Vagina (tissue), 2 donors: ENCODE data around the gene TEKT5.

ENCODE experiments used
- POLR2A ChIP-seq, 2 donors: fragments of 450-650 bp; IDR thresholded peaks; one replicate each; pipeline ENCODE4 v1.6.1; 2017; ENCODE audit warnings: antibody characterized with exemption in 2 of 2, mild to moderate bottlenecking in 2 of 2, moderate library complexity in 2 of 2
- POLR2AphosphoS5 ChIP-seq, 2 donors: sonication (generic); formaldehyde crosslinking; IDR thresholded peaks; one replicate each; pipeline ENCODE4 v1.9.0; 2017; ENCODE audit warnings: antibody characterized with exemption in 2 of 2, mild to moderate bottlenecking in 2 of 2, low read depth in 1 of 2; ENCODE audit not compliant: insufficient read depth in 1 of 2
- TF ChIP-seq, protein P1 (sequence below), 3 experiments: fragments of 450-650 bp in 2 of 3; fragments of 200-600 bp in 1 of 3; sonication (generic) in 1 of 3; IDR thresholded peaks; one replicate each; pipeline ENCODE4 v1.5.1; 2017 to 2019; ENCODE audit warnings: antibody characterized with exemption in 3 of 3, mild to moderate bottlenecking in 2 of 3, moderate library complexity in 2 of 3

- no peak for TF ChIP-seq POLR2A (IDR thresholded peaks at IDR 0.05)
- TF ChIP-seq, protein P1, sequence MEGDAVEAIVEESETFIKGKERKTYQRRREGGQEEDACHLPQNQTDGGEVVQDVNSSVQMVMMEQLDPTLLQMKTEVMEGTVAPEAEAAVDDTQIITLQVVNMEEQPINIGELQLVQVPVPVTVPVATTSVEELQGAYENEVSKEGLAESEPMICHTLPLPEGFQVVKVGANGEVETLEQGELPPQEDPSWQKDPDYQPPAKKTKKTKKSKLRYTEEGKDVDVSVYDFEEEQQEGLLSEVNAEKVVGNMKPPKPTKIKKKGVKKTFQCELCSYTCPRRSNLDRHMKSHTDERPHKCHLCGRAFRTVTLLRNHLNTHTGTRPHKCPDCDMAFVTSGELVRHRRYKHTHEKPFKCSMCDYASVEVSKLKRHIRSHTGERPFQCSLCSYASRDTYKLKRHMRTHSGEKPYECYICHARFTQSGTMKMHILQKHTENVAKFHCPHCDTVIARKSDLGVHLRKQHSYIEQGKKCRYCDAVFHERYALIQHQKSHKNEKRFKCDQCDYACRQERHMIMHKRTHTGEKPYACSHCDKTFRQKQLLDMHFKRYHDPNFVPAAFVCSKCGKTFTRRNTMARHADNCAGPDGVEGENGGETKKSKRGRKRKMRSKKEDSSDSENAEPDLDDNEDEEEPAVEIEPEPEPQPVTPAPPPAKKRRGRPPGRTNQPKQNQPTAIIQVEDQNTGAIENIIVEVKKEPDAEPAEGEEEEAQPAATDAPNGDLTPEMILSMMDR (IDR thresholded peaks at IDR 0.05): no peak
- no peak for TF ChIP-seq POLR2AphosphoS5 (IDR thresholded peaks at IDR 0.05; ENCODE audit: insufficient read depth in 1 of 2, low read depth in 1 of 2)
Measured at GRCh38 chr16:10664720-10665126, 30.0 kb downstream of the TEKT5 start.
